Thymus (tissue), 11 donors: ENCODE measurements around the gene AMIGO1. TPM values are rescaled to one million over a fixed set of nuclear protein-coding genes. Genes with fewer than 3 reads are reported as not detected.
"Not testable (repeated sequence)": the region's sequence is repeated elsewhere in the genome, so short reads cannot be mapped to it uniquely, and the experiment has no call there.

Experiments
- DNase-seq, 9 donors: peaks; one replicate each; pipeline ENCODE4 v3.0.0-alpha.2; 2013; ENCODE audit warnings: low spot score in 9 of 9, low read depth in 6 of 9, missing footprints in 1 of 9
- H3K27ac ChIP-seq, 2 donors: one replicate each; pipeline ENCODE4 v1.5.1; 2013; ENCODE audit warnings: control low read depth in 1 of 2, low read depth in 1 of 2, low read length in 1 of 2, mild to moderate bottlenecking in 1 of 2, moderate library complexity in 1 of 2
- H3K27me3 ChIP-seq, 2 donors: one replicate each; pipeline ENCODE4 v1.5.1; 2013; ENCODE audit warnings: low read length in 1 of 2; ENCODE audit not compliant: control insufficient read depth in 2 of 2, insufficient read depth in 1 of 2
- H3K36me3 ChIP-seq, 2 donors: one replicate each; pipeline ENCODE4 v1.5.1; 2013; ENCODE audit warnings: low read length in 1 of 2, mild to moderate bottlenecking in 1 of 2, moderate library complexity in 1 of 2; ENCODE audit not compliant: control insufficient read depth in 2 of 2, insufficient read depth in 2 of 2
- H3K4me1 ChIP-seq, 2 donors: one replicate each; pipeline ENCODE4 v1.5.1; 2013; ENCODE audit warnings: low read length in 2 of 2; ENCODE audit not compliant: control insufficient read depth in 2 of 2, insufficient read depth in 2 of 2
- H3K4me3 ChIP-seq, 2 donors: one replicate each; pipeline ENCODE4 v1.5.1; 2013; ENCODE audit warnings: low read length in 2 of 2, control low read depth in 1 of 2, mild to moderate bottlenecking in 1 of 2
- H3K9me3 ChIP-seq, 2 donors: one replicate each; pipeline ENCODE4 v1.5.1; 2013; ENCODE audit warnings: low read length in 1 of 2, mild to moderate bottlenecking in 1 of 2; ENCODE audit not compliant: control insufficient read depth in 2 of 2, insufficient read depth in 1 of 2
- WGBS: extraction: QIAGEN DNeasy Blood & Tissue Kit; methylation state at CpG from one replicate; pipeline ENCODE4 v1.1.7; 2013; 5-methylcytosine and 5-hydroxymethylcytosine counted together
- polyA plus RNA-seq: library from polyadenylated mRNA; stranded (reverse); fragments of 200-250 nt; gene quantifications from one replicate; pipeline ENCODE4 v1.2.3, GENCODE V29; 2013
- total RNA-seq: library from RNA; stranded (reverse); fragments of 120-200 nt; gene quantifications from one replicate; pipeline ENCODE4 v1.2.4, GENCODE V29; 2013
- donor health status: healthy.

Gene AMIGO1
- total and polyA plus RNA-seq, 2 donors = 2.3 to 2.5 TPM

DNA sequence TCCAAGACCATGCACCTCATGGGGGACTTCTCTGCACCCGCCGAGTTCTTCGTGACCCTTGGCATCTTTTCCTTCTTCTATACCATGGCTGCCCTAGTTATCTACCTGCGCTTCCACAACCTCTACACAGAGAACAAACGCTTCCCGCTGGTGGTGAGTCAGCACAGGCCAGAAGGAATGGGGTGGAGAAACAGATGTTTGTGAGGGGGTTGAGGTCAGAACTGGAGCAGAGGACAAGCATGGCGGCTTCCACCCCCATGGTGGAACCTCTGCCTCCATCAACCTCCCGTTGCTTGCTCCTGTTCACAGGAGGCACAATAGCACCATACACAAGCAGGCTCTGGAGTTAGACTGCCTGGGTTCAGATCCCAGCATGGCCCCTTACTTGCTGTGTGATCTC lies 32.7 kb downstream of the AMIGO1 start:
- H3K9me3 ChIP-seq = peaks cover 0 to 8% of the 10 kb centered on the region in 2 donors
- H3K4me1 ChIP-seq = no peaks in the 10 kb centered on the region
- WGBS = 95% methylated on average over 8 of the region's 8 CpGs
- H3K4me3 ChIP-seq = no peak overlapping the region
- peaks cover 0 to 75% of the 10 kb centered on the region in 2 donors for H3K27me3 ChIP-seq
- H3K36me3 ChIP-seq = no peaks in the 10 kb centered on the region
- H3K27ac ChIP-seq = no peak overlapping the region
- no peak for DNase-seq

DNA sequence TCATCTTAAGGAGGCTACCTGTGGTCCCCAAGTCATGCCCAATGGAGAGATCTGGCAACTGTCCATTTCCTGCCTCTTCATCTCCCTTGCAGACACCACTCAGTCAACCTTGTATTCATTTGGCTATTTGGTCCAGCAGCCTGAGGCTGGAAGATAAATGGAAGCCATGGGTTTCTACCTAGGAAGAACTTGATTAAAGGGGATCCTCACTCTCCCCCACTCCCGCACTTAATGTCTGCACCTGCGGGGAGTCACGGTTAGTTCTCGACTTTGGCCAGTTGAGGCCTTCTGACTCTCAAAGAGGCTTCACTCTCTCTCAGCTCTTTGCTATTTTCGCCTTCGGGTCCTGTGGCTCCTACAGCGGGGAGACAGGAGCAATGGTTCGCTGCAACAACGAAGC lies 34.3 kb downstream of the AMIGO1 start:
- Histone ChIP-seq H3K4me3 (no peak overlapping the region), H3K9me3 (peaks cover 0 to 8% of the 10 kb centered on the region in 2 donors), H3K36me3 (no peaks in the 10 kb centered on the region), H3K27me3 (peaks cover under 1 to 74% of the 10 kb centered on the region in 2 donors), H3K4me1 (no peaks in the 10 kb centered on the region), H3K27ac (no peak overlapping the region)
- WGBS = 88% methylated on average over 9 of the region's 9 CpGs
- DNase-seq = no peak

GRCh38 chr1:109474697-109475096 lies 34.8 kb downstream of the AMIGO1 start:
- no peak for DNase-seq
- no peak overlapping the region for H3K27ac ChIP-seq
- peaks cover 3 to 74% of the 10 kb centered on the region in 2 donors for H3K27me3 ChIP-seq
- H3K36me3 ChIP-seq = no peaks in the 10 kb centered on the region
- WGBS = 83% methylated on average over 1 of the region's 1 CpG
- H3K4me1 ChIP-seq = no peaks in the 10 kb centered on the region
- no peak overlapping the region for H3K4me3 ChIP-seq
- H3K9me3 ChIP-seq = peaks cover 0 to 7% of the 10 kb centered on the region in 2 donors

DNA sequence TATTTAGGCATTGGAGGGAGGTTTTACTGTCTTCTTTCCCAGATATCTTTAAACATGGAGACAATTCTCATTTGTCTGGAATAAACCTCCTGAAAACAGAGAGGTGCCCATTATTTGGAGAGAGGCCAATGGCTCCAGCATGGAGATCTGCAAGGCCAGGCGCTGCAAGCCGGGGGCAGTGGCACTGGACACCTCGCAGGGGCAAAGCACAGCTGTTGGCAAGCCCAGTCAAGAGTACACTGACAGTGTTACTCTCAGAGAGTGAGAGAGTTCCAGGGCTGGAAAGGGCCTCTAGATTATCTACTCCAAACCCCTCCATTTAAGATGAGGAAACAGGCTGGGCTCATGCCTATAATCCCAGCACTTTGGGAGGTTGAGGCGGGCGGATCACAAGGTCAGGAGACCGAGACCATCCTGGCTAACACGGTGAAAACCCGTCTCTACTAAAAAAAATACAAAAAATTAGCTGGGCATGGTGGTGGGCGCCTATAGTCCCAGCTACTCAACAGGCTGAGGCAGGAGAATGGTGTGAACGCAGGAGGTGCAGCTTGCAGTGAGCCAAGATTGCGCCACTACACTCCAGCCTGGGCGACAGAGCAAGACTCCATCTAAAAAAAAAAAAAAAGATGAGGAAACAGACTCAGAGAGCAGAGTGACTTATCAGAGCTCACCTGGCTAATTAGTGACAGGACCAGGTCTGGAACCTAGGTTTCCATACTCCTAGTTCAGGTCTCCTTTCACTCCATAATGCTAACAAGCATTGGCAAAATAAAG lies 36.1 kb downstream of the AMIGO1 start:
- 94% methylated on average over 12 of the region's 12 CpGs for WGBS
- H3K4me3 ChIP-seq, H3K9me3 ChIP-seq, DNase-seq, H3K27ac ChIP-seq, H3K4me1 ChIP-seq, H3K36me3 ChIP-seq: not testable (repeated sequence)
- peaks cover 6 to 75% of the 10 kb centered on the region in 2 donors for H3K27me3 ChIP-seq

DNA sequence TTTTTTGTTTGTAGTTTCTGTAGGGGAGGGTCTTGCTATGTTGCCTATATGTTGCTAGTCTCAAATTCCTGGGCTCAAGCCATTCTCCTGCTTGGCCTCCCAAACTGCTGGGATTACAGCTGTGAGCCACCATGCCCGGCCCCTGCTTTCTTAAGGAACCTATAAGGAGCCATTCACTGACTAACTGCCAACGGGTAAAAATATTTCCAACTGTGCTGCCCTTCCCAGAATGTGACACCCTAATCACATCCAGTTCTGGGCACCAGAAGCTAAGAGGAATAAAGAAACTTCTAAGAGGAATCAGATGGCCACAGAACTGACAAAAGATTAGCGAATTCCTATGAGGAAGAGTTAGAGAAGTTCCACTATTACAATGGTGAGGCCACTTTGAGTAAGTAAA lies 36.7 kb downstream of the AMIGO1 start:
- no peaks in the 10 kb centered on the region for H3K36me3 ChIP-seq
- H3K4me1 ChIP-seq = no peaks in the 10 kb centered on the region
- peaks cover under 1 to 1% of the 10 kb centered on the region in 2 donors for H3K9me3 ChIP-seq
- H3K27me3 ChIP-seq = peaks cover 13 to 75% of the 10 kb centered on the region in 2 donors
- 81% methylated on average over 3 of the region's 3 CpGs for WGBS
- no peak overlapping the region for H3K27ac ChIP-seq
- no peak for DNase-seq
- H3K4me3 ChIP-seq = no peak overlapping the region

GRCh38 chr1:109470245-109470644 lies 39.3 kb downstream of the AMIGO1 start:
- Histone ChIP-seq H3K4me3 (no peak overlapping the region), H3K4me1 (peaks cover 6 to 11% of the 10 kb centered on the region in 2 donors), H3K36me3 (no peaks in the 10 kb centered on the region), H3K27me3 (peaks cover 33 to 85% of the 10 kb centered on the region in 2 donors), H3K27ac (no peak overlapping the region), H3K9me3 (peaks cover 3% of the 10 kb centered on the region in 2 donors)
- no peak for DNase-seq
- 70% methylated on average over 6 of the region's 6 CpGs for WGBS

GRCh38 chr1:109468903-109469302 lies 40.6 kb downstream of the AMIGO1 start:
- H3K27me3 ChIP-seq = peaks cover 39 to 93% of the 10 kb centered on the region in 2 donors
- DNase-seq = no peak
- WGBS = 25% methylated on average over 2 of the region's 2 CpGs
- H3K4me3 ChIP-seq = no peak overlapping the region
- H3K4me1 ChIP-seq = peaks cover 6 to 11% of the 10 kb centered on the region in 2 donors
- H3K9me3 ChIP-seq = peaks cover 3% of the 10 kb centered on the region in 2 donors
- H3K36me3 ChIP-seq = no peaks in the 10 kb centered on the region
- no peak overlapping the region for H3K27ac ChIP-seq

GRCh38 chr1:109468061-109468460 lies 41.5 kb downstream of the AMIGO1 start:
- Histone ChIP-seq H3K36me3 (no peaks in the 10 kb centered on the region), H3K4me1 (peaks cover 6 to 11% of the 10 kb centered on the region in 2 donors), H3K27ac (no peak overlapping the region), H3K9me3 (peaks cover 3% of the 10 kb centered on the region in 2 donors), H3K27me3 (peaks cover 41 to 93% of the 10 kb centered on the region in 2 donors), H3K4me3 (no peak overlapping the region)
- WGBS = 96% methylated on average over 1 of the region's 1 CpG
- DNase-seq = no peak

DNA sequence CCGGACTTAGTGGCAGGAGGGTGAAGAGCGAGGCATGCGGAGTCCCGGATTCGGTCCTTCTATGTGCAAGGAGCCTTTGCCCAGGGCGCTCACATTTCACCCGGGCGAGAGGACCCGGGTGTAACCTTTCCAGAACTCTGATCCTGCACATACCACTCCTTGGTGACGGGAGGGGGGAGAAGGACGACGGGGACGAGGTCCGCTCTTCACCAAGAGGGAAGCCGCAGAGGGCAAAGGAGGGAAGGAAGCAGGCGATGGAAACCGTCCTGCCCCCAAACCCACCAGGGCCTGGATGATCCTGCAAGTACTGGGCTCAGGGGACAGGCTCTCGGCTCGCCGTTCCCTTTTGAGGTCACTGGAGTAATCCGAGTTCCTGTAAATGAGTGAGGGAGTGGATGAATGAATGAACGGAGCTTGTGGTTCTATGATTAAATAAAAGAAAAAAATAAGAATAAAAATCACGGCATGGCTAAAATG lies 42.2 kb downstream of the AMIGO1 start:
- peaks cover 6 to 11% of the 10 kb centered on the region in 2 donors for H3K4me1 ChIP-seq
- peaks cover 44 to 92% of the 10 kb centered on the region in 2 donors for H3K27me3 ChIP-seq
- peaks cover 3% of the 10 kb centered on the region in 2 donors for H3K9me3 ChIP-seq
- H3K36me3 ChIP-seq = no peaks in the 10 kb centered on the region
- DNase-seq = no peak
- WGBS = 10% methylated on average over 23 of the region's 23 CpGs
- H3K4me3 ChIP-seq = peak overlapping the region in 1 of 2 donors; percentile 54
- no peak overlapping the region for H3K27ac ChIP-seq
